Activated CD8-positive, alpha-beta memory T cell treated with anti-CD3 and anti-CD28 coated beads, Interleukin-2, amount 50 U/mL, for 48 hours (primary cell): Measurements from ENCODE around the gene TEAD1.

ENCODE experiments used
- DNase-seq: peaks from one replicate; pipeline ENCODE4 v3.0.0-alpha.2; 2020

Gene TEAD1

GRCh38 chr11:12768726-12769673 is 94.8 kb downstream of the TEAD1 start:
- no peak for DNase-seq

GRCh38 chr11:12769834-12770345 is 95.7 kb downstream of the TEAD1 start:
- no peak for DNase-seq

GRCh38 chr11:12770435-12770834 is 96.2 kb downstream of the TEAD1 start:
- no peak for DNase-seq

GRCh38 chr11:12770966-12771597 is 96.9 kb downstream of the TEAD1 start:
- no peak for DNase-seq

GRCh38 chr11:12771875-12772274 is 97.7 kb downstream of the TEAD1 start:
- no peak for DNase-seq

GRCh38 chr11:12772324-12772723 is 98.1 kb downstream of the TEAD1 start:
- no peak for DNase-seq

- no peak for DNase-seq
These were observed 99.4 kb downstream of the TEAD1 start for GRCh38 chr11:12773591-12773990.

GRCh38 chr11:12775955-12776354 is 101.7 kb downstream of the TEAD1 start:
- no peak for DNase-seq

- DNase-seq: no peak
These were observed 103.1 kb downstream of the TEAD1 start for GRCh38 chr11:12777208-12777874.

- DNase-seq: no peak
These were observed 104.2 kb downstream of the TEAD1 start for GRCh38 chr11:12778240-12778905.

GRCh38 chr11:12783765-12784164 is 109.5 kb downstream of the TEAD1 start:
- DNase-seq: no peak

GRCh38 chr11:12784445-12784844 is 110.2 kb downstream of the TEAD1 start:
- DNase-seq: no peak

GRCh38 chr11:12784987-12785386 is 110.8 kb downstream of the TEAD1 start:
- DNase-seq: no peak

GRCh38 chr11:12785901-12786300 is 111.7 kb downstream of the TEAD1 start:
- no peak for DNase-seq

GRCh38 chr11:12786450-12786849 is 112.2 kb downstream of the TEAD1 start:
- DNase-seq: no peak

GRCh38 chr11:12786891-12787290 is 112.7 kb downstream of the TEAD1 start:
- no peak for DNase-seq

GRCh38 chr11:12787847-12788246 is 113.6 kb downstream of the TEAD1 start:
- DNase-seq: no peak

GRCh38 chr11:12789054-12789453 is 114.8 kb downstream of the TEAD1 start:
- DNase-seq: no peak

- no peak for DNase-seq
These were observed 115.5 kb downstream of the TEAD1 start for GRCh38 chr11:12789596-12790215.

GRCh38 chr11:12790861-12791616 is 116.8 kb downstream of the TEAD1 start:
- DNase-seq: no peak

GRCh38 chr11:12792018-12792417 is 117.8 kb downstream of the TEAD1 start:
- no peak for DNase-seq

- DNase-seq: no peak
These were observed 118.4 kb downstream of the TEAD1 start for GRCh38 chr11:12792590-12792989.
